Activated CD4-positive, alpha-beta T cell treated with anti-CD3 and anti-CD28 coated beads, Interleukin-2, amount 50 U/mL, for 16 hours (primary cell): ENCODE measurements around the gene SLC24A4.

ENCODE experiments used
- DNase-seq: peaks from one replicate; pipeline ENCODE4 v3.0.0-alpha.2; 2020

SLC24A4 gene

DNA sequence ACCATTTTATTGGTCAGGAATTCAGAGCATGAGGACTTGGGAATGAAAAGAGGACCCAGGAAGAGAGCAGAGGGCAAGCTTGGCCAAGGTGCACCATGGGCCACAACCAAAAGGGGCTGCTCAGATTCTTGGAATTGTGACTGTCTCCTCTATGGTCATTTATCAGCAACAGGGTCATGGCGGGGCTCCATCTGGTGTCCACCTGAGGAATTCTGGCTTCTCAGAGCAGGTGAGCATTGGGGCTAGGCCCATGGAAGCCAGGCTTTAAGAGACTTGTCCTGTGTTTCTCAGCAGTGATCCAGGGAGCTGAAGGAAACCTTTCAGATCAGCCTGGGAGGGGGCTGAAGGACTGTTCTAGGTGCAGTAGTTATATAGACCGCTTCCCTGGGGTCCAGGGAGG lies 188.0 kb downstream of the SLC24A4 start:
- no peak for DNase-seq

DNA sequence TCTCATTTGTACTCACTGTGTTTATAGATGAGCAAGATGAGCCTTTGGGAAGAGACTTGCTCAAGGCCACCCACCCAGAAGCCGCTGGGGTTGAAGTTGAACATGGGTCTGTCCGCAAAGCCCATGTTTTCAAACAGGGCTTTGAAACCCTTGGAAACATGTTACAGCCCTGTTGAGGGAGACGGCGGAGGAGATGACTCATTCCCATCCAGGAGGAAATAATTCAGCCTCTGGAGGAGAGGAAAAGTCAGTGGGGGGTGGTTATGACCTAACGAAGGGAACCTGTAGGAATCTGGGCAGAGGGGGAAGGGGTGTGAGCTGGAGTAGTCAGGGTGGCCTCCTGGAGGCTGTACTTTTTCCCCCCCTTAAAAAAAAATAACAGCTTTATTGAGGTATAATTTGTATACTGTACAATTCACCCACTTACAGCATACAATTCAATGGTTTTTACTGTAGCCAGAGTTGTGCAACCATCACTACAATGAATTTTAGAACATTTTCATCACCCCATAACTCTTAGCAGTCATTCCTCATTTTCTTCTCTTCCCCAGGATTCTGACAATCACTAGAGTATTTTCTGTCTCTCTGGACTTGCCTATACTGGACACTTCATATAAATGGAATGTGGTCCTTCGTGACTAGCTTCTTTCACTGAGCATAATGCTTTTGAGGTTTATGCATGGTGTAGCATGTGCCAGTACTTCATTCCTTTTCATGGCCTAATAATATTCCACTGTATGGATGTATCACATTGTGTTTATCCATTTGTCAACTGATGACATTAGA lies 188.7 kb downstream of the SLC24A4 start:
- no peak for DNase-seq

DNA sequence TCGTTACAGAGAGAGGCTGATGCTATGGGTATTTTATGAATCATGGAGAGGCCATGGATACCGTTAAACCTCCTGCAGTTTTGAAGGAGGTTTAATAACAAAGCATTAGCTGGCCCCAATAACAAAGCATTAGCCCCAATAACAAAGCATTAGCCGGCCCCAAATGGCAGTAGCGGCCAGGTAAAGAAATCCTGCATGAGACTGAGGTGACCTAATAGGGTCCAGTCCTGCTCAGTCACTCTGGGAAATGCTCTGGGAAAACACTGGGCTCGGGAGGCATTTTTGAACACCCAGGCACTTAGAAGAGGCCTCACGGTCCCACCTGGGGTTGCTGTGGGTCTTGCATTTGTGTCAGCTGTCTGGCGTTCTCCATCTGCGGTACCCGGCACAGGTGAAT lies 189.8 kb downstream of the SLC24A4 start:
- DNase-seq: no peak

DNA sequence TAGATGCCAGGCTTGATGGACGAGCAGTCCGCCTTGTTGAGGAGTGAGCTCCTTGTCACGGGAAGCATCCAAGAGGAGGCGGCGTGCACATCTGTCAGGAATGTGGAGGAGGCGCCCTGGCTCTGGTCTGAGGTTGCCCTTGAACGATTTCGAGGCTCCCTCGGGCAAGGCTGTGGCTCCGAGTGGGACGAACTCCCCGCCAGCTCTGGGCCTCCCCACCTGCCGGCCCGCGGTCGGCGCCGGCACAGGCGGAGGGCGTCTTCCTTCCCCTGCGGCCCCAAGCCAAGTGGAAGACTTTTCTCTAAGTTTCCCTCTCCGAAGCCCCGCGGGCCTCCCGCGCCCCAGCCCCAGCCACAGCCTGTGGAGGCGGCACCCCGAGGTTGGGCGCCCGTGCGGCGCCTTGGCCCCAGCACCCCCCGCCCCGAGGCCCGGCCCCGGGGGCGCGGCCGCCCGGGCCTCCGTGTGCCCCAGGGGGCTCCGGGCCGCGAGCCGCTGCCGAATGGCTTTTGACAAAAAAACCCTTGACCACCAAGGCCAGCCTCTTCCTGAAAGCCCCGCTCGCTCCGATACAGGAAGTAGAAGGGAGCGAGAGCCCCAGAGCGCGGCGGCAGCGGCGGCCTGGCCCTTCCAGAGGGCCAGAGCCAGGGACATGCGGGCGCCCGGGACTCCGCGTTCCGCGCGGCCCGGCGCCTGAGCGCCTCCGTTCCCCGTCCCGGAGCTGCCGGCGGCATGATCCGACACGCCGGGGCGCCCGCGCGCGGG lies 190.4 kb downstream of the SLC24A4 start, which contains the start of gene RIN3:
Gene RIN3 (plus strand): TSS at position 578 of the 762 bp plus-strand sequence. CDS start 152 bp downstream, at position 730.
- DNase-seq: peak; percentile 35

DNA sequence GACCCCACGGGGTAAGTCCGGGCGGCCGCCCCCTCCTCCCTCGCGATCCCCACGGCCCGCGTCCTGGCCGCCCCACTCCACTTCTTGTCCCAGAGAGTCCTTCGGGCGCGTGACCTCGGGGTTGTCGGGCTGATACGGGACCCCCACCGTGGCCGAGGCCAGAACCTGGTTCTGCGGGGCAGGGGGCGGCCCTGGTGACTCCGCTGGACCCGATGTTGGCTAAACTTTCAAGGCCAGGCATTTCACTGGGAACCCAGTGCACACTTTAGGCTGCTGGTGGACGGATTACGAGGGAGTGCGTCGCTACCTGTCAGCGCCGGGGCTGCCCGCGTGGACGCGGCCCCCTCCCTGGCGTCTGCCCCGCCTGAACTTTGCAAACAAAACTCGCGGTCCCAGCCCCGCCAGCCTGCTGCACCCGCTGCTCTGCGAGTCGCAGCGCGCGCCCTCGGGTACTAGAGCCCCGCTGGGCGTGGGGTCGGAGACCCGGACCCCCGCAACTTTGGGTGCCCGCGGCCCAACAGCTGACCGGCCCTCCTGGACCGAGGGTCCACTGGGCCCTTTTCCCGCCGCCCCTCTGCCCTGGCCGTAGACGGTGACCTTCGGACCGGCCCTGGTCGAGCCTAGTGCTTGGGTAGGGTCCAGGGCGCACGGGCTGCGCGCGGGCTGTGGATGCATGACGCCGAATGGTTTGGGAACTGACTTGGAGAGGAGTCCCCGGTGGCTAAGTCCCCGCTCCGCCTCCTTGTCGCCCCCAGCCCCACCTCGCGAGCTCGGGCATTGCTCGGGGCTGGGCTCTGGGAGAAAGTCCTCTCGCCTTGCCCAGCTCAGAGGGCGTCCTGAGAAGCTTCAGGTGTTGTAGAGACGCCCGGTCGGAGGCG lies 191.2 kb downstream of the SLC24A4 start:
- no peak for DNase-seq

DNA sequence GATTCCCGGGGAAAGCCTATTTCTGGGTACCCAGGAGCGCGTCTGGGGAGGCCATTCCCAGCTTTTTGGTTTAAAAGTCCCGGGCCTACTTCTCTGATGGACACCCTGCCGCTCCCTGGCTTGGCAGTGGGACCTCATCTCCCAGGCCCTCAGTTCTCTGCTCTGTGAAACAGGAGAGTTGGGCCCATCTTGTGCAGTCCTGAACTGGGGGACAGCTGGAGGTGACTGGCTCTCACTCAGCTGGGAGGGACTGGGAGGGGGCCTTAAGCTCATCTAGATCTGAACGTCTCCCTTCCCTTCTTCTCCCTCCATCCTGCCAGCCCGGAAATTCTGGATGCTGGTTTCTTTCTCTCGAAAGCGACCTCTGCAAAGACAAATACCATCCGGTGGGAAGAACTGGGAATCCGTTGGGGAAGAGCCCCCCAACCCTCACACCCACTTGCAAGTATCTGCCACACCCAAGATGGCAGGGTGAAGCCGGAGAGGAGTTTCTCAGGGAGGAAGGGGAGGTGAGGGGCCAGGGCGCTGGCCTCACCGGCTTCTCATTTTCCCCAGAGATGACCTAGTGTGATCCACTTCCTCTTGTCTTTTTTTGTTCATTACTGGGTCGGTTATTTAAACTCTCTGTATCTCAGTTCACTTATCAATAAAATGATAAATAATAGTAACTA lies 192.0 kb downstream of the SLC24A4 start:
- DNase-seq: no peak

DNA sequence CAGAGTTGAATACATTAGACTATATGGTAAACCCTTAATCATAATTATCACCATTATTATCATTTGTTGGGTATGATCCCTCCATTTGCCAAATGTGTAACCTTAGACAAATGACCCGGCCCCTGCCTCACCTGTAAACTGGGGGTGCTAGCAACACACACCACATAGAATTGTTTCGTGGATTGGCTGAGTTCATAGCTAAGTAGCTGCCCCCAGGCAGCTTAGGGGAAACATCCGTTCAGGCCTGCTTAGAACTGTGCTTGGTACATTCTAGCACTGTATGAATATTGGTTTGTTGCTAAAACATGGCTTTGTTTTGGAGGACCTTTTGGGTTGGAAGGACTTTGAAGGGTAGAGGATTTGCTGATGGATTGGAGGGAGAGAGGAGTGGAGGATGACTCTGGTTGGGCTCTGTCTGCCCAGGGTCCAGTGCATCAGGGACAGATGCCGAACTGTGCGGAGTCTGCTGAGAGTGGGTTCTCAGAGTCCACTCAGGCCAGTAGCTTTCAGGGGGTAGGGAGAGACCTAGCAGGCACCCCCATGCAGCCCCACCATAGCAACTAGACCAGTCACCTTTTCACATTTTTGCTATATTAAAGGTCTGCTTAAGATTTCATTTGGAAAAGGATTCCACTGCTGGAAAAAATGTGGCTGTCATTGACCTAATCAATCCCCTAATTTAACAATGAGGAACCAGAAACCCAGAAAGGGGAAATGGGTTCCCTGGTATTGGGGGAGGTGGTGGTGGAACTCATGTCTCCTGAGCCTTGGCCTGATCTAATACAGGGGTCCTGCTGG lies 192.8 kb downstream of the SLC24A4 start:
- DNase-seq: no peak

DNA sequence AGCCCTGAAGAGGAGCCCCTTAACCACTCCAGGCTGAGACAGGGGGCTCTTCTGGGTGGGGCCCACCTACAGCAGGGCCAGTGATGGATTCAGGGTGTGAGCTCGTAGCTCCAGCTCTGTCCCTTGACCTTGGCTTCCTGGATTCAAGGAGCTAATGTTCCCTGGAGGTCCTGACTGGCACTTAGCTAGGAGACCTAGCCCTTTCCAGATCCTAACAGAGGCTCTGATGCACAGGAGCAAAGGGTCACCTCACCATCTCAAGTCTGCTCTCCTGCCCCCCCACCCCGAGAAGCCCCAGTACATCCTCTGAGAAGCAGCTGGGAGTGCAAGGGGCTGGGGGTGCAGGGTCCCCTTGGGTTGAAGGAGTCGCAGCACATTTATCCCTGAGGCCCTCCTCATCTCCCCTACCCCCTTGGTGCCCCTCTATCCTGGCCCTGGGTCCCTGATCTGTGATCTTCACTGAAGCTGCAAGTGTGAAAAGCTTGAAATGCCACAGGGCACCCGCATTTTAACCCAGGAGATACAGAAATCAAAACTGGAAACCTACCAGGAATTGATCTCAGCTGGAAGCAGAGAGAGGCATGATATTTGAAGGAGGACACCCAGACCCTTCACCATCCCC lies 193.5 kb downstream of the SLC24A4 start:
- DNase-seq: no peak

DNA sequence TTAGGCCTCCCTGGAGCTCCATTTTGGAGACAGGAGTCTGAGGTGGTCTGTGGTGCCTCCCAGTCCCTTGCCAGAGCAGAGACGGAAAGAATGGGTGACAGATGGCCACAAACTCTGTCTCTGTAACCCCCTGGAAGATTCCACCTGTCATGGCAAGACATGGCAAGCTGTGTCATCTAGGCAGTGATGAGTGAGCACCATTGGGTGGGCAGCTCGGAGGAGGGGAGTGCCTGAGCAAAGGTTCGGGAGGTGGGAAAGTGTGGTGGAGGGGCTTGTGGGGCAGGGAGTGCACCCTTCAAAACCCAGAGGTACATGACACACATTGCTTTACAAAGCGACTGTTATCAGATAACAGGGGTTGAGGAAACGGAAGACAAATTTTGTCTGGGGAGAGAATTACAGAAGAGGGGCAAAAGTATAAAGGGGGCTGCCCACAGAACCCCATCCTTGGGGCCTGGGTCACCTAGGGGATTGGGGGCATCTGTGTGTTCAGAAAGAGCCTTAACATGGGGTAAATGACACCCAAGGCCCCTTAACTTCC lies 194.1 kb downstream of the SLC24A4 start:
- no peak for DNase-seq

DNA sequence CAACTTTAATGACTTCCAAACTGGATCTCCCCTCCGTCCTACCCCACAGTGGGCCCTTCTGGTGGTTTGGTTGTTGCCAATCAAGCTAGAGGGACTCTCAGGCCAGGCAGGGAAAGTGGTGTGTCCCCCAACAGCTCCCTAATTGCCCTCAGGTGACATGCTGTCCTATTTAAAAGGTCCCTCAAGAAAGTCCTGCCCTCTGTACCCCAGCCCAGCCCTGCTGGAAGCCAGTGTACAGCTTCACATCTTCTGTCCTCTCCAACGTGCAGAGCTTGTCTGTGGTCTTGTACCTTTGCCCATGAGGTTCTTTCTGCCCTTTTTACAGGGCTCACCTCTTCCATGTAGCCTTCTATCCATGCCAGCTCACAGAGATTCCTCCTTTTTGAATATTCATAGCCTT lies 194.8 kb downstream of the SLC24A4 start:
- no peak for DNase-seq

DNA sequence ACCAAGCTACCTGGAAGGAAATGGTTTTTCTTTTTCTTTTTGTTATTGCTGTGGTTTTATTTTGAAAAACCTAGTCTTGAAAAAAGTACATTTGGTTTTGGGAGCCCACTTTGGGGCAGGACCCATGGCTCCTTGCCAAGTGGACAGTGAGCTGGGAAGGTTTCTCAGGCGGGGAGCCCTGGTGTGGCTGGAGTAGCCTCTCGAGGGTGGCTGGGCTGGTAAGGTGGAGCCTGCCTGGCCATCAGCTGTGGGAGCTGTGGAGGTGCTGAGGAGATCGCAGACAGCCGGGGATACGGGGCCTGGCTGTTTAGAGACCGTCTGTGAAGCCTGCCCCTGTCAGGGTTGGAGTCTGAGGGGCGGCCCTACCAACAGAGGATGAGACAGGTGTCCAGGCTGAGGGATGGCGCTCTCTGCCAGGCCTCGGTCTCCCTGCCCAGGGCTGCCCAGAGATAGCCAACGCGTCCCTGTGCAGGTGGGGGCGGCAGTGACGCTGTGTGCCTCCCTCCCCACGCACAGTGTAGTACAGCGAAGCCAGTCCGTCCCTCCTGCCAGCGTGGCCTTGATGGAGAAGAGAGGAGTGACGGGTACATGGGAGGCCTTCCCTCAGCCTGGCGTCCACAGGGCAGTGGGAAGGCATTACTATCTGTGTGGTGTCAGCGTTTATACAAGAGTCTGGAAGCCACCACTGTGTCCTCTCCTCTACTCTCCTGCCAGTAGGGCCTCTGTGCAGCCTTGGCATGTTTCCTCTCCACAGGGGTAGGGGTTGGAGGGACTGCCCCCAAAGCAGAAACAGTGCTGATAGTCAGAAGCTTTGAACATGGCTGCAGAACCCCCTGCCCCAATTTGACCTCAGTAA lies 196.5 kb downstream of the SLC24A4 start:
- no peak for DNase-seq

DNA sequence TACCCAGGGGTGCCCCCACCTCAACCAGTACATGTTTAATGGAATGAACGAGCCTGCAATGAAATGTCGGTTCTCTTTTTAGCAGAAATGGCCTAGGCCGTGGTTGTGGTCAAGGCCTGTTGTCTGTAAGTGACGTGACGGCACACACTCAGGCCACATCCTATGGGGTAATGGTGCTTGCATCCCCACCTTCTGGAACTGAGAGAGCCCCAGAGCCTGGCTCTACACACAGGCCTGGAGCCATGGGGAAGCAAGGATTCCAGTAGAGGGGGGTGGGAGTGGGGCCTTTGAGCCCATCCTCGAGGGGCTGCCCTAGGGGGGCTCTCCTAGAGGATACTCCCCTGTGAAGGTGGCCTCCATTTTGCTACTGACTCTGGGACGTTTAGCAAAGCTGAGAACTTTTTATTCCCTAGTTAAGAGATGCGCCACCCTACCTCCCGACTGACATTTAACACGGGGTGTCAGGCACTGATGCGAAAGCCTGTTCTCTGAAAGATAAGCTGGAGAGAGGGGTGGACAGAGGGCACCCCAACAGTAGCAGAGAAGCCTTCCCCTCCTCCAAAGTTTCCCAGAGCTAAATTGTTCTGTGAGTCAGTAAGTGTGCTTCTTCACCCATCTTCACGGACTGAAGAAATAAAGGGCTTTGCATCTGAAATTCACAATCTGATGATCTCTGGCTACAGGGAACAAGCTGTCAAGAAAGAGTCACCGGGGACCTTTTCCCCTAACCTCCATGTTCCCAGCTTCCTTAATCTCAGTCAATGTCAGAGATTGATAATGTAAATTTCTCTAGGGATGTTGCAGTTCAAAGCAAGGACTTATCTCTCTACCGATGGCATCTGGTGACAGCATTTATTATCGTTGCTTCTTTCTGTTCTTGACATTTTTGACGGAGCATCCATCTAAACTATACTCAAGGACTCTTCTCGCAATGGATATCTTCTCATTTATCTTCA lies 197.4 kb downstream of the SLC24A4 start:
- DNase-seq: no peak

DNA sequence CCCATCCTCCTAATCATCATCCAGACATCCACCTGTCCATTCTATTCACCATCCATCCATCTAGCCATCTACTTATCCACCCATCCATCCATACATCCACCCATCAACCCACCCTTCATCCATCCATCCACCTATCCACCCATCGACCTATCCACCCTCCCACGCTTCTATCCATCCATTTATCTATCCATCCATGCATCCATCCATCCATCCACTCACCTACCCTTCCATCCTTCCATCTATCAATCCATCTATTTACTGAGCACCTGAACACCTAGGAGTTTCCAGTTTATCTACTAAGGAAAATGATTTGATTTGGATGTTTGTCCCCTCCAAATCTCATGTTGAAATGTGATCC lies 198.1 kb downstream of the SLC24A4 start:
- DNase-seq: no peak

DNA sequence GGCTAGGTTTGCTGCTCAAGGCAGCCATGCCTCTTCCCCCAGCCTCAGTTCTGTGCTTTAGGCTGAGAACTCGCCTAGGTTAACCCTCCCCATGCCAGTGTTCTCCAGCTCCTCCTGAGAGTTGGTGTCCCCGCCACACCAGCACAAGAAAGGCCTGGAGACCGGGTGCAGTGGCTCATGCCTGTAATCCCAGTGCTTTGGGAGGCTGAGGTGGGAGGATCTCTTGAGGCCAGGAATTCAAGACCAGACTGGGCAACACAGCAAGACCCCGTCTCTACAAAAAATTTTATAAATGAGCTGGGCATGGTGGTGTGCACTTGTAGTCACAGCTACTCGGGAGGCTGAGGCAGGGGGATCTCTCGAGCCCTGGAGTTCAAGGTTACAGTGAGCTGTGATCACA lies 200.8 kb downstream of the SLC24A4 start:
- no peak for DNase-seq

DNA sequence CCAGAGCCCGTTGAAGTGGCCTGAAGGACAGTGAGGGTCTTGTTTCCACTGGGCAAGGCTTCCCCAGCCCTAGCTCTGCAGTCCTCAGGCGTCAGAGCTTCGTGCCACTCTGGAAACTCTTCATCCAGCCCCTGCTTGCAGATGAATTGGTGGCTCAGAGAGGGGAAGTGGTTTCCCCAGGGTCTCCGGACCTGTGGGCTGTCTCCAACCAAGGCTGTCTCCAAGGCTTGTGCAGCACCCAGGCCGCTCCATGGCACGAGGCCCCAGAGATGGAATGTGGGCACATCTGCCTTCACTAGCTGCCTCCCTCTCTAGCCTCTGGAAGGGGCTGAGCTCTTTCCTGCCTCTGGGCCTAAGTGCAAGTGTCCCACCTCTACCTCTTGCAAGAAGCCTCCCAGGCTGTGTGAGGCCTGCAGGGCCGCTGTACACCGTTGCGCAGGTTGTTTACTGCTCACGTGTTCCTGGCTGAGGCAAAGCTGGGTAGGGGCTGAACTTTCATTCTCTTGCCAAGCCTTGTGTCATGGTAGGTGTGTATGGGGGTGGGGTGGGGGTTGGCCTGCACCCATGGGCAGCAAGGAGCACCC lies 201.7 kb downstream of the SLC24A4 start:
- no peak for DNase-seq

DNA sequence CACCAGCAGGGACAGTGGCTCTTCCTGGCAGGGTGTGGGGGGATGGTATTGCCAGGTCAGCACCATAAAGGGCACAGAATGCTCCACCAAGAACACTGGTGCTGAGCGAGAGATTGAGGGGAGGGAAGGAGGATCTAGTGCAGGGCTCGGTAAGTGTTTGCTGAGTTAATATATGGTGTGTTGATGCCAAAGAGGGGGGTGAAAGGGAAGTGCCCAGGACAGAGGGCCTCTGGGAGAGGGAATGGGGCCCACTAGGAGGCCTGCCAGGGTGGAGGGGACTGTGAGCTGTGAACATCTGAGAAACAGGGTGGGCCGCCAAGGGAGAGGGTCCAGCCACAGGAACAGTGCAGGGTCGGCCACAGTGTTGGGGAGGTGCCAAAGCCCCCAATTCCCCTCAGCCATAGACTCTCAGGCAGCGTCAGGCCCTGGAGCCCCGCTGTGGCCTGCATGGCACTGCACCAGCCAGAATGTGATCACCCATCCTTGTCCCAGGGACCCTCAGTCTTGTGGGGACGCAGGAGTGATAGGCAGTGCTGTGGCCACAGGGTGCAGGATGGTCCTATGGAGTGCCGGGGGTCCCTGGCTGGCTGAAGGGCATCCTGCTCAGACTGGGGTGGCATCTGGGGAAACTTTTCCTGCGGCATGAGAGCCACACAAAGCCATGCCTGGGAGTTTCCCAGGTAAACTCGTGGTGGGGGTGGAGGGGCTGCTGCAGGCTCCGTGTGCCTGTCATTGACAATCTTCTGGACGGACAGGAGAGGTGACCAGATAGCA lies 202.5 kb downstream of the SLC24A4 start:
- no peak for DNase-seq

DNA sequence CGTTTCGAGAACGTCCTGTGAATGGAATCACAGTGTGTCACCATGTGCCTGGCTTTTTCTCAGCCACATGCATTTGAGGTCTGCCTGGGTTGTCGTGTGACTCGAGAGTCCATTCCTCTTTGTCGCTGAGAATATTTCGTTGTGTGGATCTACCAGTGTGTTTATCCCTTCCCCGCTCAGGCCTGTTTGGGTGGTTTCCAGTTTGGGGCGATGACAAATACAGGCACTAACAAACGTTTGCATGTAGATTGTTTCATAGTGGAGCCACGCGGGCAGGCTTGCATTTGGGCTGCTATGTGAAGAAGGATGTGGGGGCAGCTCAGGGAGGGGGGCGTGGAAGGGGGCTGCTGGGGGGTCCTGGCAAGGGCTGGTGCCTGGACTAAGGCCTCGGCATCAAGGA lies 204.8 kb downstream of the SLC24A4 start:
- DNase-seq: no peak
